RCC 7860 (cell line): Measurements from ENCODE around the gene RPLP2.

ENCODE experiments used
- DNase-seq: peaks from one replicate; pipeline ENCODE4 v3.0.0-alpha.2; 2015; ENCODE audit warnings: low spot score
- FAIRE-seq: peaks from 2 replicates; lab custom pipeline; 2012; peaks lifted over from hg19 to GRCh38; lab: Jason Lieb, UNC

Gene RPLP2

DNA sequence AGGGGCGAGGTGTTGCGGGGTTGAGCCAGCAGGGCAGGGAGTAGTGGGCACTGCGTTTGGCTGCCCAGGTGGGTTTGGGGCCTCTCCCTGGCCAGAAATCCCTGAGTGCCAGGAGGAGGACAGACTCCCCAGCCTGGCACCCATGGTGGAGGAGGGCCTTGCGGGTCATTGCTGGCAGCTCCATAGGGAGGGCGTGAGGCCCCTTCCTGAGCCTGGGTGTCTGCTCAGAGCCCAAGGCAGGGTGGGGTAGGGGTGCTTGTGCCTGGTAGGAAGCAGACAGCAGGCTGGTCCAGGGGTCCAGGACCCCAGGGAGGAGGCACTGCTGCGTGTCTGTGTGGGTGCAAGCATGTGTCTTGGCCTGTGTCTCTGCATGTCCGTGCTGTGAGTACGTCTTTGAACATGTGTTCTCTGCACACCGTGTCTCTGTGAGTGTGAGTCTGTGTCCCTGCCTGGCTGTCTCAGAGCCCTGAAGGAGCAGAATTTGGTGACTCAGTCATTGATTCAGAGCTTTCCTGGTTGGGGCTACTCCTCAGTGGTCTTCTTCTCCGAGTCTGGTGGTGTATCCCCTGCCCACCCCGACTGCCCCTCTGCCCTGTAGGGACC lies 36.8 kb downstream of the RPLP2 start:
- DNase-seq, result no peak
- no peak for FAIRE-seq

DNA sequence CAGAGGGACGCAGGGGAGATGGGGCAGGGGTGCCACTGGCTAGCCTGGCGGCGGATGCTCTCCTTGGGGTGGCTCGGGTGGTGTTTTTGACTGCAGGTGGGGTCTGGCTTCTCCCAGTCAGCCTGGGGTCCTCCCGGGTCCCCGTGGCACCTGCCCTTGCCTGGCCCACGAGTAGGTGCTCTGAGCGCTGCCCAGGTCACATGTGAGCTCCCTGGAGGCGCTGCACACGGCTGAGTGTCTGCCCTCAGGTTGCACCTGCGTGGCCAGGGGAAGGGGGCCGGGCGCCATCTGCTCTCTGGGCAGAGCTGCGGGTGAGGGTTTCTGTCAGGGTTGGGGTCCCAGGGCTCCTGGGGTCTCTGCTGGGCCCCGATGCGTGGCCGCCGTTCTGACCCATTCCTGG lies 38.1 kb downstream of the RPLP2 start:
- FAIRE-seq (no peak), DNase-seq (no peak)

DNA sequence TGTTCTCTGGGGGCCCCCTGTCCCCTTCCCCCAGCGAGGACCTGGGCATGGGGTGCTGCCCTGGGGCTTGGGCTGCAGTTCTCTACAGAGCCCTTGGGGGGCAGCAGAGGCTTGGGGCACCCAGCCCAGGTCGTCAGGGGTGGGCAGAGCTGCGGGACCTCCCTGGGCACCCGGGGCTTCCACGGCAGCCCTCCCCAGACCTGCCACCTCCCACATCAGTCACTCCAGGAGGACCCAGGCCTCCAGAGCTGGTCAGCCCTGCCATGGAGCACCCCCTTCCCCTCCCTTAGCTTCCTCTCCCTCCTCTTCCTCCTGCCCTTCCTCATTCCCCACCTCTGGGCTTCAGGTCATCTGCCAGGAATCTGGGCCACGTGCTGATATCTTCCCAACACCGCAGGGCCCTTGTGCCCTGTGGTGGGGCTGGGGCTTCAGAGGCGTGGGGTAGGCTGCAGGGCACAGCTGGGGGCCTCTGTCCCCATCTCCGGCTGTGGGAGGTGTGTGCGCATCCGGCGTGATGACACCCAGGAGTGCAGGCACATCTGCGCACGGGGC lies 38.7 kb downstream of the RPLP2 start:
- FAIRE-seq (no peak), DNase-seq (no peak)

DNA sequence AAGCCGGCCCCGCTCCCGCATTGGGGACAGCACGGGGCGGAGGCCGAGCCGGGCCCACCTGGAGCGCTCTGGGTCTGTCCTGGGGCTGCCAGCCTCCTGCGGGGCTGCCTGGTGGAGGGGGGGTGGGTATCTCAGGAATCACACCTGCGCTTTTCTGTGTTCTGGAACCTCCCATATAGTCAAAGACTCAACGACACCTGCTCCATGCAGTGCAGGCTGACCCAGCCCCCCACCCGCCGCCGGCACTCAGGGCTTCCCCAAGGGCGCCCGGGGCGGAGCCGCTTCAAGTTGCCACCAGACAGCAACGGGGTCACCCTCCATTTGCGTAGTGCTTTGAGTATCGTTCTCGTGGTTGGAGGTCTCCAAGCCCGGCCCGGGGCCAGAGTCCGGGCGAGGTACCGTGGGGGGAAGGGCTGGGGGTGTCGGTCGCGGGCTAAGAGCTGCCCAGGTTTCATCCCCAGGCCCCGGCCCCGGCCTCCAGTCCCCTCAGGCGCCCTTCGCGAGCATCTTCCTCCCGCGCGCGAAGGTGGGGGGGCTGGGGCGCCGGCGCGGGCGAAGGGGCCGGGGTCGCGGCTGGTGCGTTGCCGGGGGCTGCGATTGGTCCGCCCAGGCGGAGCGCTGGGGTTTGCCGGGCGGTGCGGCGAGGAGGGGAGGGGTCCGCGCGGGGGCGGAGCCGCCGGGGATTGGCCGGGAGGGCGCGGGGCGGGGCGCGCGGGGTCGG lies 39.5 kb downstream of the RPLP2 start:
- no peak for FAIRE-seq
- no peak for DNase-seq

DNA sequence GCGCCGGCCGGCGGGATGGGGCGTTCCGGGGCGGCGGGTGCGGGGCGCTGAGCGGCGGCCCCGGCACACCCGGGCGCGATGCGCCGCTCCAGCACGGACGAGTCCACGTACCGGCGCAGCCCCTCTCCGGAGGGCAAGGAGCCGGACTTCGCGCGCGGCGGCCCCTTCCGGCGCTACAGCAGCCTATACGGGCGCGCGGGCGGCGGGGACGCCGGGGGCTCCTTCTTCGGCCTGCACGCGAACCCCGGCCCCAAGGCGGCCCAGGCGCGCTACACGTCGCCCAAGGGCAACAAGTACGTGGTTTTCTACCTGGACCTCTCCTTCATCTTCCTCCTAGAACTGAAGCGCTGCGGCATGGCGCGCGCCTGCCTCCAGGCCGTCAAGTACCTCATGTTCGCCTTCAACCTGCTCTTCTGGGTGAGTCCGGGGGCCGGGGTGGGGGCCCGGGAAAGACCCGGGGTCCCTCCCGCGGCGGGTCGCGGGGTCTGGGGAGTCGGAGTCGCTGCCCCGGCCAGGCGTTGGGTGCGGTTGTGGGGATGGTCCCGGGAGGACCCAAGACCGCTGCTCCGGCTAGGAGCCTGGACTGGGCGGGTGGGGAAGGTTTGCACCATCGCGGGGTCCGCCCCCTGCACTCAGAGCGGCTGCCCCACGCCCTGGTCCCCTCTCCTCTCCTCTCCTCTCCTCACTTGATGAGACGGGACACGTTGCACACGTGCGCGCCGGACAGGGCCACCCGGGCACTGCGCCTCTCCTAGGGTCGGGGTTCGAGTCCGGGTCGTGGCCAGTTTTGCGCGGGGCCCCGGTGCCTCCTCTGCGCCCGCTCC lies 40.4 kb downstream of the RPLP2 start:
- no peak for DNase-seq
- no peak for FAIRE-seq

DNA sequence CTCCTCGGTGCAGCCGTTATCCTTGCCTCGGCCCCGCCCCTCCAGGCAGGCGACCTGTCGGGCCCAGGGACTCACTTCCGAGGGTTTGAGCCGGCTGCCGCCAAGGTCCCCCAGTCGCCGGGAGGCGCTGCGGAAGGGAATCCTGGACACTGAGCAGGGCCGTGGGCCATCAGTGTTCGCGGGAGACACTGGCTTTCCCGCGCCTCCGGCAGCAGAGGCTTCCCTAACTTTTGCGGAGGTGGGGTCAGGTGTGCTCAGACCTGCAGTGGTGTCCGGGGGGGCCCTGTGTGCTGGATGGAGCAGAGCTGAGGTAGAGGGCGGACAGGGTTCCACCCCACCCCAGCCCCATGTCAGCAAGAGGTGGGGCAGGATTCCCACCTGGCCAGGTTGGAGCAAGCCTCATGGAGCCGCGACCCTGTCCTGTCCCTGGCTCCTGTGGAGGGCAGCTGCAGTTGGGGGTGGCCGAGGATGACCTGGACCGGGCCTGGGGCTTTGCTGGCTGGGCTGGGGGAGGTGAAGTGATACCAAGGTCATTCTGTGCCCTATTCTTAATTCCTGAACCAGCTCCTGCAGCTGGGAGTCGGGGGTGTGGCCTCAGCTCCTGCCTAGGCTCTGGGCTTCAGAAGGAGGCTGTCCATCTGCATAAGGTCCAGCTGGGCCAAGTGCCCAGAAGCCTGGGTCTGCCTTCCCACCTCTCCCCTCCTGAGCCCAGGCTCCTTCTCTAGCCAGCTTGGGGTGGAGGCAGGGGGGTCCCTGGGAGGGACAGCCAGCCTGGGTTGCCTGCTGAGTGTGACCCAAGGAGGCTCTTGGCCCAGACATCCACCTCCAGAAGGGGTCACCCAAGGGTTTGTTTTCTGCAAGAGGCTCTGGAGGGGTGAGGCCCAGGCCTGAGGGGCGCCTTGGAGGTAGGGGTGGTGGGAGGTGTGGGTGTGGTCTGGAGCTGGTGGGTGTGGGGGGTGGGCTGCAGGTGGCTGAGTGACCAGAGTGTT lies 41.3 kb downstream of the RPLP2 start:
- no peak for FAIRE-seq
- no peak for DNase-seq

DNA sequence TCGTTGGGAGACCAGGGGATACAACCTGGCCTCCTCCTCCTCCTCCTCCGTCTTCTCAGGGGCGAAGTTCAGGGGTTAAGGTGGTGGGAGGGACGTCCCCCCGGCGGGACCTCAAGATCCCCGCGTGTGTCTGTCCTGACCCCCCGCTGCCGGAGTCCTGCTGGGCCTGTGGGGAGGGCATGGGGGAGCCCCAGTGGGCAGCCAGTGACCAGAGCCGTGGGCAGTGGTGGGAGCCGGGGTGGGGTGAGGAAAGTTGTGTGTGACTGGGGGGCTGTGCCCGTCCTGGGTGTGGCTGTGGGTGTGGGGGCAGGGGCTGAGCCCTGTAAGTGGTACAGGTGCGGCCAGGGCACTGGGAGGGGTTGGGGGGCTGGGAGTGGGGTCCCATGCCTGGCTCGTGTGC lies 43.0 kb downstream of the RPLP2 start:
- FAIRE-seq (no peak), DNase-seq (no peak)

DNA sequence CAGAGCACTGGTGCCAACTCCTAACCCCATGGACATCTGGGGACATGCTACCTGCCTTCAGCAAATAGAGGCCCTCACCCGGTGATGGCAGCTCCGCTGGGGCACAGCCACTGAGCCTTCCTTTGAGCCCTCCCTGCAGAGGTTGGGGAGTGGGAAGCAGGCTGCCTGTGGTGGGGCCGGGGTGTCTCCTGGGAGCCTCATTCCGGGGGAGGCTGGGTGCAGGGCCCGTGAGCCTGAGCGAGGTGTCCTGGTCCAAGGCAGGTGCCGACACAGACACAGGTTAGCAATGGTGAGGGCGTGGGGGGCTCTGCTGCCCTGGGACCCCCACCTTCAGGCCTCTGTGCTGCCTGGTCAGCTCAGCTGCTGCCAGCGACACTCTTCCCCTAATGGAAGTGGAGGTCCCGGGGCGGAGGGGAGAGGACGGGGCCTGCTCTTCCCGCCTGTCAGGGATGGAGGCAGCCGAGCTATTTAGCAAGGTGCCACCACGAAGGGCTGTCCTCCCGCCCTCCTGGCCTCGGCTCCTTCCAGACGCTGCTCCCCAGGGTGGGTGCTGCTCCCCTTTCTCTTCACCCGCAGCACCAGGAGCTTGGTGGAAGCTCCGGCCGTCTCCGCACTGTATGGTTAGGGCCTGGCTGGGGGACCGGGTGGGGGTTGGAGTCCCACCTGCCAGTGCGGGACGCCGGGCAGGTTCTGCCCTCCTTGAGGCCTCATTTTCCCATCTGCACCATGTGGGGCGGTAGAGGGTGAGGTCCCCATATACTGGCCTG lies 44.1 kb downstream of the RPLP2 start:
- FAIRE-seq (no peak), DNase-seq (no peak)

DNA sequence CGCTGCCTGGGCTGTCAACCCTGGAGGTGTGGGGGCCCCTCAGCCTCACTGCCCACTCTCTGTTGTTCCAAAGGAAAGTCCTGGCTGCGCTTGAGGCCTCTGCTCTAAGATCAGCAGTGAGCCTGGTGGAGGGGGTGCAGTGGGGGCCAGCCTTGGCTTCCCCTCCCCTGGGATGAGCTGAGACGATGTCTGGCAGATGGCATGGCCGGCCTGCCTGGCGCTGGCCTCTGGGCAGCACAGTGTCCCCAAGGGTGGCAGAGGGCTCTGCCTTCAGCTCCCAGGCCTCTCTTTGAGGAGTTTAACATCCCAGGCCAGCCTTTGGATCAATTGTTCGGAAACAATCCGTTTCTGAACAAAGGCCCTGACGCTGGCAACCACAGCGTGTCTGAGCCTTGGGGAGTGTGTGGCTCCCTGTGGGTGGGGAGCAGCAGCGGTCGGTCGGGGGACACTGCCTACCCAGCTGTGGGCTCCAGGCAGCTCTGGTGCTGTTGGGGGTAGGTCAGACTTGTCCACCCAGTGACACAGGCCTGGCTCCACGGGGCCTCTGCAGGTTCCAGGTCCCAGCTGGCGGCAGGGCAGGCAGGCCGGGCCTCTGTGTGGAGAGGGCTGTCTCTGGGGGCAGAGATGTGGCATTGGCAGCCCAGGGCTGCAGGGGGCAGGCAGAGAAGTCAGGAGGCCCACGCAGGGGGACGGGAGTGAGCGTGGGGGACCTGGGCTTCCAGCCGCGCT lies 45.0 kb downstream of the RPLP2 start:
- no peak for FAIRE-seq
- no peak for DNase-seq

DNA sequence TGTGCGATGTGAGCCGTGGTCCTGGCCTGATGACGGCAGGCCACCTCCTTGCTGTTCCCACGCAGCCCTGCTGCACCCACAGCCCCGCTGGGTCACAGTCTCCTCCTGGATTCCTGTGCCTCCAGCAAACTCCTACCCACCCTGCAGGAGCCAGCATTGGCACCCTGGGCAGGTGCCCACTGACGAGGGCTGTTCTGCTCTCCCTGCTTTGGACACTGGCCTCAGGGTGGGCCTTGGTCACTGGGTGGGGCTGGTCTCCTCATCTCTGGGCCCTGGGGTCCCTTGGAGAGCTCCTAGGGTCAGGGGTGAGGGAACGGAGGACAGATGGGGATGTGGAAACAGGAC lies 45.5 kb downstream of the RPLP2 start:
- DNase-seq, result no peak
- FAIRE-seq, result no peak

DNA sequence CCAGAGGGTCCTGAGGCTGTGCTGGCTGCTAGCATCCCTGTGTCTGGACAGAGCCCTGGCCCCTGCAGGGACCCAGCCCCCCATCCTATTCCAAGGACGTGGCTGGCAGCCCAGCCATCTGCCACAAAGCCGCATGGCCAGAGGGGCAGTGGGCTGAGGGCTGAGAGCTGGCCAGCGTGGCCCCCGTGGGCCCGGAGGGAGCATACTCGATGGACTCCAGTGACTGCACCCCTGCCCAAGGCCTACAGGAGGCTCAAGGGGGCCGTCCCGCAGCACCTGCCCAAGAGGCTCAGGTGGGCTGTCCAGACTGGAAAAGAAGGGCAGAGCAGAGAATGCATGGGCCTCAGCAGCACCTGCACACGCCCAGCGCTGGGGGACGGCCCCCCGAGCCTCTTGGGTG lies 46.0 kb downstream of the RPLP2 start:
- no peak for DNase-seq
- no peak for FAIRE-seq

DNA sequence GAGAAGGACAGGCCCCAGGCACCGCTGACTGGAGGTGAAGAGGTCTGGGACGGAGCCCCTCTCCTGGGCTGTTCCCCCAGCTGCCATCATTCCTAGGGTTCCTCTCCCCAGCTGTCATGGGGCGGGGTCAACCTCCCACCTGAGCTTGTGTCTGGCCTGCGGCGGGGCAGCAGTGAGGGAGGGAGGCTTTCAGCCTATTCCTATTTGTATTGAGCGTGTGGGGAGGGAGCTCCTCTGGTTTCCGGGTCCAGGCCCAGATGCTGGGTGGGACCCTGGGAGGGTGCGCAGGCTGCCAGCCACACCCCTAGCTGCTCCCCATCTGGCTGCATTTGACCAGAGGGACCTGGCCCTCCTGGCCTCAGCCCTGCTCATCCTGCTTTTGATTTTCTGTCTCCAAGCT lies 46.6 kb downstream of the RPLP2 start:
- DNase-seq (no peak), FAIRE-seq (no peak)

DNA sequence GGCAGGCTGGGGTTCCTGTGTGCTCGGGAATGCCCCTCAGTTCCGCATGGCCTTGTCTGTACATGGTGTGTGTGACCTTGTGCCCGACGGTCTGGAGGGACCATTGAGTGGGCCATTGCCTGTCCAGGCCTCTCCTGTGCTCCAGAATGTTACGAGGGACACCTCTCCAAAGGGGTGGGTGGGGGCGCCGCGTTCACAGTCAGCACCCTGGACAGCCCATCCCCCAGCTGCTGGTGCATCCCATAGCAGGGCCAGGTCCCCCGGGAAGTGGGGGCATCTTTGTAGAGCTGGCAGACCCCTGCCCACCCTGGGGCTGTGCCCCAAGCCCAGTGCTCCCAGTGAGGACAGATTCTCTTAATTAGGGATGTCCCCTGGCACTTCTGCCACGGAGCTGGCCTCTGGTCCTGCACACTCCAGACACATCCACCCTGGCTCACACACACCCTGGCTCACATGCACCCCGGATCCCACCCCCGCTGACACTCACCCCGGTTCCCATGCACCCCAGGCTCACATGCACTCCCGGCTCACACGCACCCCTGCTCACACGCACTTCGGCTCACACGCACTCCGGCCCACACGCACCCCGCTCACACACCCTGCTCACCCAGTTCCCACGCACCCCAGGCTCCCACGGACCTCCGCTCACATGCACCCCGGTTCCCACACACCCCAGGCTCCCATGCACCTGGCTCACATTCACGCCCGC lies 48.4 kb downstream of the RPLP2 start:
- no peak for DNase-seq
- no peak for FAIRE-seq

DNA sequence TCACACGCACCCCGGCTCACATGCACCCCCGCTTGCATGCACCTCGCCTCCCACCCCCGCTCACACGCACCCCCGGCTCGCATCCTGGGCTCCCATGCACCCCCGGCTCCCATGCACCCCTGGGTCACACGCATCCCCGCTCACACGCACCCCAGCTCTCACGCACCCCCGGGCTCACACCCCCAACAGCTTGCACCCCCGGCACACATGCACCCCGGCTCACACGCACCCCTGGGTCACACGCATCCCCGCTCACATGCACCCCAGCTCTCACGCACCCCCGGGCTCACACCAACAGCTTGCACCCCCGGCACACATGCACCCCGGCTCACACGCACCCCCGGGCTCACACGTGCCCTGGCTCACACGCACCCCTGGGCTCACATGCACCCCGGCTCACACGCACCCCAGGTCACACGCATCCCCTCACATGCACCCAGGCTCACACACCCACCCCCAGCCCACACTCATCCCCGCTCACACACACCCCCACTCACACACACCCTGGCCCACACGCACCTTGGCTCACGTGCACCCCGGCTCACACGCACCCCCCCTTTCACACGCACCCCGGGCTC lies 49.1 kb downstream of the RPLP2 start:
- DNase-seq, result no peak
- no peak for FAIRE-seq

DNA sequence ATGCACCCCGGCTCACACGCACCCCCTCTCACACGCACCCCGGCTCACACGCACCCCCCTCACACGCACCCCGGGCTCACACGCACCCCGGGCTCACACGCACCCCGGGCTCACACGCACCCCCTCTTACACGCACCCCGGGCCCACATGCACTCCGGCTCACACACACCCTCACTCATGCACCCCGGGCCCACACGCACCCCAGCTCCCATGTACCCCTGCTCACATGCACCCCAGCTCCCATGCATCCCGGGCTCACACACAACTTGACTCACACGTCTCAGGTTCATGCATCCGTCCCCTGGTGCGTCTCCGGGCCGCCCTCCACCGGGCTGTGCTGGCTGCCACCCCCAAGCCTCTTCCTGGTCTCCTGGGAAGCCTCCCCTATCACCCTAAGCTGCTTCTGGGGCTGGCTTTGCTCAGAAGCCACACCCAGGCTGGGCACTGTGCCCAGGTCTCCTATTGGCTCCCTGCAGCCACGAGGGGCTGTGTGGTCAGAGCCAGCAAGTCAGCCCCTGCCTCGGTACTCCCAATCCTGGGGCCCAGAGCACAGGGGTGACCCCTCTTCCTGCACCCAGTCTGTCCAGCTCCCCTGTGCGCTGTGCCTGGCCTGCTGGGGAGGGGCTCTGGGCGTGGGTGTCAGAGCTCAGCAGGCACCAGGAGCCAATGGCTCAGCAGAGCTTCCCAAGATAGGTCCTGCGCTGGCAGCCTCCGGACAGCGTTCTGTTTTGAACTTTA lies 49.8 kb downstream of the RPLP2 start:
- no peak for DNase-seq
- FAIRE-seq, result no peak

DNA sequence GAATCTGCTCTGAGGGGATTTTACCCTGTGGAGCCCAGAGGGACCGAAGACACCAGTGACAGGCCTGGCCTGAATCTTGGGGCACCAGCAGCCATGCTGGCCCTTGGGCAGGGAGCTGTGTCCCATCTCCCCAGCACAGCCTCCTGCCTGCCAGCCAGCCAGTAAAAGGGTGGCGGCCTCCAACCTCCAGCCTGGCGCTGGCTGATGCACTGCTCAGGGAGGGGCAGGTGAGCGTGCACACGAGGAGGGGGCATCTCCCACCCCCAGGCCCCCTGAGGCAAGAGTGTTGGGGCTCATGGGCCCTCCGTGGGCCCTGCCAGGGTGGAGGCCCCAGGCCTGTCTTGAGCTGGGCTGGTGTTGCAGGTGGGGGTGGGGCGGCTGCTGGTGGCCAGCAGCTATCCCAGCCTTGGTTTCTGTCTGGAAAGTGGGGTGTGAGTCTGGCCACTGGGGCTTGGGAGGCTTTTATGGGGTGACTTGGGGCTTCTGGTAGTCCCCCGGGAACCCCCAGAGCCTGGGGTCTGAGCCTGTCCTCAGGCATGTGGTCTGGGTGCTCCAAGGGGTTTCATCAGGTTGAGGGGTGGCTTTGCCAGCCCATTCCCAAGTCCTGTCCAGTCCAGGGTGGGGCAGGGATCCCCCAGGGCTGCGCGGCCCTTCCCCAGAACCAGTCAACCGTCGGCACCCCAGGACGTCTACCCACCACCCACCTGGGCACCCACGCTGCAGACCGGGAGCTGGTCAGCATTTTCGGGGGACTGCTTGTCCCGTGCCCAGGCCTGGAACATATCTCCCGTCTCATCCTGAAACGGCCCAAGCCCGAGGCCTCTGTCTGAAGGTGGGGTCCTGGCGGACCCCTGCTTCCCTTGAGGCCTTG lies 50.7 kb downstream of the RPLP2 start:
- FAIRE-seq (no peak), DNase-seq (no peak)

DNA sequence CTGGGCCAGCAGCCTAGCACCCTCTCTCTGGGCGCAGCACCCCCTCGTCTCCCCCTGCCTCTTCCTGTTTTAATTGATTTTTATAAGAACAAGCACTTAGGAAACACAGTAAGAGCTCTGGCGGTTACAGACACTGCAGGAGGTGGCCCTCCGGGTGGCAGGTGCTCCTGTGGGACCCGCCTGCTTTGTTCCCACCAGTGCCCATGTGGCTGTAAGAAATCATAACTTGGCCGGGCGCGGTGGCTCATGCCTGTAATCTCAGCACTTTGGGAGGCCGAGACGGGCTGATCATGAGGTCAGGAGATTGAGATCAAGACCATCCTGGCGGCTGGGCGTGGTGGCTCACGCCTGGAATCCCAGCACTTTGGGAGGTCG lies 51.3 kb downstream of the RPLP2 start:
- FAIRE-seq (no peak), DNase-seq (no peak)
